GM12878 (cell line): Measurements from ENCODE around the gene FBN2. TPM values are rescaled to one million over a fixed set of nuclear protein-coding genes. Genes with fewer than 3 reads are reported as not detected.

ENCODE experiments used
- ATAC-seq: fragments of 200-7000 bp; cut with Tn5 transposase; 3 replicates; pipeline ENCODE4 v1.9.1; 2020; ENCODE audit warnings: mild to moderate bottlenecking, moderate library complexity
- BruUV-seq: library from RNA; stranded (reverse); fragments of 400-500 nt; replicated peaks from 2 replicates; lab custom pipeline; 2021; lab: Mats Ljungman, UMichigan
- CTCF ChIA-PET: fragments of 300-600 bp; sonication (Branson Sonifier 250); formaldehyde crosslinking; extraction: SDS; loops from one replicate; lab custom pipeline; 2021; ENCODE audit warnings: inconsistent platforms; lab: Yijun Ruan, JAX
- POLR2A ChIA-PET: fragments of 350-600 bp; formaldehyde crosslinking; extraction: SDS; loops from one replicate; lab custom pipeline; 2021; ENCODE audit warnings: inconsistent platforms; lab: Charles Lee
- RAD21 ChIA-PET: fragments of 300-600 bp; sonication (Branson Sonifier 250); formaldehyde crosslinking; loops from one replicate; lab custom pipeline; 2023; ENCODE audit warnings: antibody characterized with exemption; ENCODE audit not compliant: unreplicated experiment; lab: Charles Lee
- SMC1A ChIA-PET: fragments of 300-600 bp; sonication (Branson Sonifier 250); formaldehyde crosslinking; loops from one replicate; lab custom pipeline; 2023; ENCODE audit not compliant: unreplicated experiment, uncharacterized antibody; lab: Charles Lee
- DNase-seq: peaks from one replicate; pipeline ENCODE4 v3.0.0-alpha.2; 2011; ENCODE audit warnings: low read depth, low spot score
- FAIRE-seq: peaks from 3 replicates; lab custom pipeline; 2011; peaks lifted over from hg19 to GRCh38; lab: Jason Lieb, UNC
- H2AFZ ChIP-seq: 2 replicates; pipeline ENCODE4 v1.6.0; 2011; ENCODE audit warnings: low read depth, low read length, control low read depth; ENCODE audit not compliant: control insufficient read depth
- H3K27ac ChIP-seq: 2 replicates; pipeline ENCODE4 v1.5.1; 2011; ENCODE audit warnings: control low read depth; ENCODE audit not compliant: control insufficient read depth, insufficient read depth
- H3K27me3 ChIP-seq, 2 experiments: replicated peaks in 1 of 2; 2 replicates each; pipeline versions ENCODE4 v1.6.0 to v1.6.1; 2011; ENCODE audit warnings: low read length in 1 of 2; ENCODE audit not compliant: control insufficient read depth in 2 of 2, insufficient read depth in 2 of 2
- H3K36me3 ChIP-seq, 2 experiments: 2 replicates each; pipeline ENCODE4 v1.5.1; 2011; ENCODE audit warnings: low read length in 1 of 2; ENCODE audit not compliant: control insufficient read depth in 2 of 2, insufficient read depth in 2 of 2
- H3K4me1 ChIP-seq: 2 replicates; pipeline ENCODE4 v1.6.1; 2011; ENCODE audit warnings: mild to moderate bottlenecking, low read length, moderate library complexity, mixed read lengths; ENCODE audit not compliant: control insufficient read depth, insufficient read depth
- H3K4me2 ChIP-seq: 2 replicates; pipeline ENCODE4 v1.6.0; 2011; ENCODE audit warnings: control low read depth; ENCODE audit not compliant: control insufficient read depth, insufficient read depth
- H3K4me3 ChIP-seq: fragments of 200-600 bp; sonication (generic); 2 replicates; pipeline ENCODE4 v1.5.1; 2016
- H3K79me2 ChIP-seq: 2 replicates; pipeline ENCODE4 v1.6.0; 2011; ENCODE audit warnings: low read length; ENCODE audit not compliant: control insufficient read depth, insufficient read depth
- H3K9ac ChIP-seq: 2 replicates; pipeline ENCODE4 v1.8.0; 2011; ENCODE audit warnings: low read length, control low read depth, mixed read lengths; ENCODE audit not compliant: control insufficient read depth, insufficient read depth
- H3K9me3 ChIP-seq: replicated peaks from 3 replicates; pipeline ENCODE4 v1.5.1; 2011; ENCODE audit warnings: mild to moderate bottlenecking, low read length; ENCODE audit not compliant: control insufficient read depth, insufficient read depth
- H4K20me1 ChIP-seq: 2 replicates; pipeline ENCODE4 v1.6.0; 2011; ENCODE audit not compliant: control insufficient read depth, insufficient read depth
- WGBS: methylation state at CpG from one replicate; pipeline ENCODE4 v1.1.6; 2016; ENCODE audit warnings: low lambda C conversion rate; ENCODE audit not compliant: insufficient replicate concordance, insufficient coverage; ENCODE audit errors: missing lambda C conversion rate; 5-methylcytosine and 5-hydroxymethylcytosine counted together
- in situ Hi-C: fragments of 300-500 bp; cut with MboI; formaldehyde crosslinking; loops from 9 replicates; pipeline ENCODE4 v1.14.3; 2018; ENCODE audit warnings: mixed read lengths
- intact Hi-C: fragments of 100-400 bp; cut with micrococcal nuclease; formaldehyde crosslinking; loops from one replicate; pipeline ENCODE4 v1.14.2; 2022; ENCODE audit not compliant: unreplicated experiment
- polyA plus RNA-seq, 11 experiments: library from polyadenylated mRNA; depleted of rRNA in 4 of 11; unstranded in 6 of 11; stranded (reverse) in 5 of 11; fragments of >200 nt; fragmentation: Nextera tagmentation in 4 of 11; fragmentation: Illumina TruSeq in 1 of 11; extraction: Ambion mirVana in 4 of 11; extraction: Trizol in 1 of 11; gene quantifications; 1 replicate in 1 of 11; 2 replicates in 10 of 11; pipeline versions ENCODE4 v1.2.1 to v1.2.3, GENCODE V29; 2011 to 2016; ENCODE audit warnings: inconsistent platforms in 2 of 11, missing spikeins in 2 of 11, low read depth in 1 of 11
- total RNA-seq, 4 experiments: library from RNA; depleted of rRNA in 3 of 4; stranded (reverse); fragments of >200 nt in 3 of 4; fragmentation: Illumina TruSeq in 1 of 4; extraction: Trizol in 1 of 4; gene quantifications; 2 replicates each; pipeline versions ENCODE4 v1.2.1 to v1.2.3, GENCODE V29; 2013 to 2021
- TF ChIP-seq, protein P1 (sequence below): fragments of 450-650 bp; IDR thresholded peaks from 2 replicates; pipeline ENCODE4 v1.6.1; 2014; ENCODE audit warnings: mild to moderate bottlenecking
- TF ChIP-seq, protein P2 (sequence below): fragments of 450-650 bp; IDR thresholded peaks from 2 replicates; pipeline ENCODE4 v1.6.1; 2017; ENCODE audit warnings: mild to moderate bottlenecking, moderate library complexity

The FBN2 gene
- total and polyA plus RNA-seq, 10 of the 15 experiments (the other 5 are each of a cell fraction or from before 2014, with no cell fraction given), result 0.01 to 0.98 (median 0.10) TPM; not detected in 3

DNA sequence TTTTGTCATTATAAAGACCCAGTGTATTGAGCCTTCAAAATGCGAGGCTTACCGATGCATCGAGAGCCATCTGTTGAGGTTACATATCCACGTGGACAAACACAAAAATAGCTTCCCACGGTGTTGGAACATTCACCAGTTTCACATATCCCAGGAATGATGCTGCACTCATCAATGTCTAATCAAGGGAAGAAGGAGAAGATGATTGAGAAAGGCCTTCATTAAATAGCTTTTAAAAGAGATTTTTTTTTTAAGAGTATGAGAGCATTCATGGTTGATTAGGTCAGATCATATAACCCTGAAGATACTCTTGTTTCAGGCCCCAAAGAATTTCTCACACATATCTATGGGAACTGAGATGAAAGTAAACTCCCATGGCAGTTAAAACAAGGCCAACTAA, 129.4 kb downstream of the FBN2 start:
- Histone ChIP-seq H3K36me3 (no peaks in the 10 kb centered on the region), H3K27ac (no peak overlapping the region), H3K4me2 (no peak overlapping the region), H3K9ac (no peak overlapping the region), H3K79me2 (no peaks in the 10 kb centered on the region), H3K27me3 (no peaks in the 10 kb centered on the region), H4K20me1 (no peaks in the 10 kb centered on the region), H2AFZ (no peak overlapping the region)
- ChIA-PET POLR2A (interaction anchor here (0.6 to 4.0 kb wide), 2 partner anchors 18 to 61 kb away, joined by 4 to 16 read pairs; no protein-coding TSS in a partner anchor), SMC1A (interaction anchor here (1.6 to 7.8 kb wide), 3 partner anchors 16 to 90 kb away, joined by 5 to 92 read pairs (median 6); no protein-coding TSS in a partner anchor), RAD21 (interaction anchor here (1.2 to 3.8 kb wide), 2 partner anchors 17 to 90 kb away, joined by 5 to 31 read pairs; no protein-coding TSS in a partner anchor), CTCF (interaction anchor here (1.6 to 2.6 kb wide), 2 partner anchors 18 to 83 kb away, joined by 3 to 8 read pairs; no protein-coding TSS in a partner anchor)
- ATAC-seq (no peak), FAIRE-seq (no peak), DNase-seq (no peak)
- no TSS peak for BruUV-seq
- in situ Hi-C loops, result no loop called here
- intact Hi-C loops, result no loop called here
- TF ChIP-seq, protein P1, sequence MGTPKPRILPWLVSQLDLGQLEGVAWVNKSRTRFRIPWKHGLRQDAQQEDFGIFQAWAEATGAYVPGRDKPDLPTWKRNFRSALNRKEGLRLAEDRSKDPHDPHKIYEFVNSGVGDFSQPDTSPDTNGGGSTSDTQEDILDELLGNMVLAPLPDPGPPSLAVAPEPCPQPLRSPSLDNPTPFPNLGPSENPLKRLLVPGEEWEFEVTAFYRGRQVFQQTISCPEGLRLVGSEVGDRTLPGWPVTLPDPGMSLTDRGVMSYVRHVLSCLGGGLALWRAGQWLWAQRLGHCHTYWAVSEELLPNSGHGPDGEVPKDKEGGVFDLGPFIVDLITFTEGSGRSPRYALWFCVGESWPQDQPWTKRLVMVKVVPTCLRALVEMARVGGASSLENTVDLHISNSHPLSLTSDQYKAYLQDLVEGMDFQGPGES, result no peak
- TF ChIP-seq, protein P2, sequence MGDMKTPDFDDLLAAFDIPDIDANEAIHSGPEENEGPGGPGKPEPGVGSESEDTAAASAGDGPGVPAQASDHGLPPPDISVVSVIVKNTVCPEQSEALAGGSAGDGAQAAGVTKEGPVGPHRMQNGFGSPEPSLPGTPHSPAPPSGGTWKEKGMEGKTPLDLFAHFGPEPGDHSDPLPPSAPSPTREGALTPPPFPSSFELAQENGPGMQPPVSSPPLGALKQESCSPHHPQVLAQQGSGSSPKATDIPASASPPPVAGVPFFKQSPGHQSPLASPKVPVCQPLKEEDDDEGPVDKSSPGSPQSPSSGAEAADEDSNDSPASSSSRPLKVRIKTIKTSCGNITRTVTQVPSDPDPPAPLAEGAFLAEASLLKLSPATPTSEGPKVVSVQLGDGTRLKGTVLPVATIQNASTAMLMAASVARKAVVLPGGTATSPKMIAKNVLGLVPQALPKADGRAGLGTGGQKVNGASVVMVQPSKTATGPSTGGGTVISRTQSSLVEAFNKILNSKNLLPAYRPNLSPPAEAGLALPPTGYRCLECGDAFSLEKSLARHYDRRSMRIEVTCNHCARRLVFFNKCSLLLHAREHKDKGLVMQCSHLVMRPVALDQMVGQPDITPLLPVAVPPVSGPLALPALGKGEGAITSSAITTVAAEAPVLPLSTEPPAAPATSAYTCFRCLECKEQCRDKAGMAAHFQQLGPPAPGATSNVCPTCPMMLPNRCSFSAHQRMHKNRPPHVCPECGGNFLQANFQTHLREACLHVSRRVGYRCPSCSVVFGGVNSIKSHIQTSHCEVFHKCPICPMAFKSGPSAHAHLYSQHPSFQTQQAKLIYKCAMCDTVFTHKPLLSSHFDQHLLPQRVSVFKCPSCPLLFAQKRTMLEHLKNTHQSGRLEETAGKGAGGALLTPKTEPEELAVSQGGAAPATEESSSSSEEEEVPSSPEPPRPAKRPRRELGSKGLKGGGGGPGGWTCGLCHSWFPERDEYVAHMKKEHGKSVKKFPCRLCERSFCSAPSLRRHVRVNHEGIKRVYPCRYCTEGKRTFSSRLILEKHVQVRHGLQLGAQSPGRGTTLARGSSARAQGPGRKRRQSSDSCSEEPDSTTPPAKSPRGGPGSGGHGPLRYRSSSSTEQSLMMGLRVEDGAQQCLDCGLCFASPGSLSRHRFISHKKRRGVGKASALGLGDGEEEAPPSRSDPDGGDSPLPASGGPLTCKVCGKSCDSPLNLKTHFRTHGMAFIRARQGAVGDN, result peak; percentile 39; the same call in 1 of the 2 replicates
- TF ChIP-seq, all 136 proteins: peak for 1
- WGBS, result 46% methylated on average over 5 of the region's 5 CpGs
- no peaks in the 10 kb centered on the region for H3K4me1 ChIP-seq
- H3K9me3 ChIP-seq, result no peaks in the 10 kb centered on the region
- H3K4me3 ChIP-seq, result no peak overlapping the region
